ENCODE results near the gene TDP2. TPM values are rescaled to one million over a fixed set of nuclear protein-coding genes. Genes with fewer than 3 reads are reported as not detected.

The TDP2 gene
- total and polyA plus RNA-seq, 9 of the 15 experiments (the other 6 are each of a cell fraction or from before 2014, with no cell fraction given): 27.7 to 60.1 (median 31.8) TPM

DNA sequence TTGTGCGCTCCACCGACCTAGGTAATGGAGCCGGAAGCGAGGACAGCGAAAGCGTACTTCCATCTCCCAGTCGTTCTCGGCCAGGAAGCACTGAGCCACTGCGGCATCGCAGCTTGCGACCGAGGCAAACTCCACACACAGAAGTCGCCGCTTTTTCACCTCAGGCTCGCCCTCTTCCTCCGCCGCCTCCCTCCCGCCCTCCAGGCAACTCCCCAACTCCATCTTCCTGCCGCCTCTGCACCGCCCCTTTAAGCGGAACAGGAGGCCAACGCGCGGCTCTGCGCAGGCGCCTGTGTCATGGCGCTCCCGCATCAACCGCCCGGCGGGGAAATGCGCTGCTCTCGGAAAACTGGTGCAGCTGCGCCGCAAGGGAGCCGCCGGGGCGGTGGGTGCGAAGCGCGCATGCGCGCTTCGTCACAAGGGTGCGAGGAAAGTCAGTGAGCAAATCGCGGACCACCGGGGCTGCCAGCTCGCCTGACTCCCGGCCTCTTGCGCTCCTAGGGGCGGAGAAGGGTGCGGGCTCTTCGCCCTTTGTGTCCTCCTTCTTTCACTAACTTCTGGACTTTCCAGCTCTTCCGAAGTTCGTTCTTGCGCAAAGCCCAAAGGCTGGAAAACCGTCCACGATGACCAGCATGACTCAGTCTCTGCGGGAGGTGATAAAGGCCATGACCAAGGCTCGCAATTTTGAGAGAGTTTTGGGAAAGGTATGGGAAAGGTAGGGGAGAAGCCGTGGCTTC, at the start of gene TDP2, which contains the start of gene ACOT13 (continued):
- TF ChIP-seq, protein P1, sequence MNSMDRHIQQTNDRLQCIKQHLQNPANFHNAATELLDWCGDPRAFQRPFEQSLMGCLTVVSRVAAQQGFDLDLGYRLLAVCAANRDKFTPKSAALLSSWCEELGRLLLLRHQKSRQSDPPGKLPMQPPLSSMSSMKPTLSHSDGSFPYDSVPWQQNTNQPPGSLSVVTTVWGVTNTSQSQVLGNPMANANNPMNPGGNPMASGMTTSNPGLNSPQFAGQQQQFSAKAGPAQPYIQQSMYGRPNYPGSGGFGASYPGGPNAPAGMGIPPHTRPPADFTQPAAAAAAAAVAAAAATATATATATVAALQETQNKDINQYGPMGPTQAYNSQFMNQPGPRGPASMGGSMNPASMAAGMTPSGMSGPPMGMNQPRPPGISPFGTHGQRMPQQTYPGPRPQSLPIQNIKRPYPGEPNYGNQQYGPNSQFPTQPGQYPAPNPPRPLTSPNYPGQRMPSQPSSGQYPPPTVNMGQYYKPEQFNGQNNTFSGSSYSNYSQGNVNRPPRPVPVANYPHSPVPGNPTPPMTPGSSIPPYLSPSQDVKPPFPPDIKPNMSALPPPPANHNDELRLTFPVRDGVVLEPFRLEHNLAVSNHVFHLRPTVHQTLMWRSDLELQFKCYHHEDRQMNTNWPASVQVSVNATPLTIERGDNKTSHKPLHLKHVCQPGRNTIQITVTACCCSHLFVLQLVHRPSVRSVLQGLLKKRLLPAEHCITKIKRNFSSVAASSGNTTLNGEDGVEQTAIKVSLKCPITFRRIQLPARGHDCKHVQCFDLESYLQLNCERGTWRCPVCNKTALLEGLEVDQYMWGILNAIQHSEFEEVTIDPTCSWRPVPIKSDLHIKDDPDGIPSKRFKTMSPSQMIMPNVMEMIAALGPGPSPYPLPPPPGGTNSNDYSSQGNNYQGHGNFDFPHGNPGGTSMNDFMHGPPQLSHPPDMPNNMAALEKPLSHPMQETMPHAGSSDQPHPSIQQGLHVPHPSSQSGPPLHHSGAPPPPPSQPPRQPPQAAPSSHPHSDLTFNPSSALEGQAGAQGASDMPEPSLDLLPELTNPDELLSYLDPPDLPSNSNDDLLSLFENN (IDR thresholded peaks at IDR 0.05; ENCODE audit: low read depth in 2 of 2, low read length in 2 of 2): peak in 1 of 2 experiments; percentile 62; a peak in 1 of 4 replicates
- TF ChIP-seq POLR2B (IDR thresholded peaks at IDR 0.05; ENCODE audit: low read depth, partially characterized antibody) (peak; percentile 87), BCL6 (CRISPR knock-in tag; IDR thresholded peaks at IDR 0.05) (no peak), CHD2 (IDR thresholded peaks at IDR 0.05; ENCODE audit: low read depth, low read length) (peak; percentile 18; the same call in 1 of the 2 replicates), ESRRA (IDR thresholded peaks at IDR 0.05; ENCODE audit: borderline replicate concordance, low read depth) (peak; percentile 72), PURB (CRISPR knock-in tag; IDR thresholded peaks at IDR 0.05; ENCODE audit: low read depth) (no peak), HDAC6 (IDR thresholded peaks at IDR 0.05; ENCODE audit: low read depth, low read length) (no peak), ZNF165 (CRISPR knock-in tag; IDR thresholded peaks at IDR 0.05; ENCODE audit: borderline replicate concordance) (no peak)
- TF ChIP-seq, protein P2, sequence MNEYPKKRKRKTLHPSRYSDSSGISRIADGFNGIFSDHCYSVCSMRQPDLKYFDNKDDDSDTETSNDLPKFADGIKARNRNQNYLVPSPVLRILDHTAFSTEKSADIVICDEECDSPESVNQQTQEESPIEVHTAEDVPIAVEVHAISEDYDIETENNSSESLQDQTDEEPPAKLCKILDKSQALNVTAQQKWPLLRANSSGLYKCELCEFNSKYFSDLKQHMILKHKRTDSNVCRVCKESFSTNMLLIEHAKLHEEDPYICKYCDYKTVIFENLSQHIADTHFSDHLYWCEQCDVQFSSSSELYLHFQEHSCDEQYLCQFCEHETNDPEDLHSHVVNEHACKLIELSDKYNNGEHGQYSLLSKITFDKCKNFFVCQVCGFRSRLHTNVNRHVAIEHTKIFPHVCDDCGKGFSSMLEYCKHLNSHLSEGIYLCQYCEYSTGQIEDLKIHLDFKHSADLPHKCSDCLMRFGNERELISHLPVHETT (CRISPR knock-in tag; conservative IDR thresholded peaks at IDR 0.05 in 1 of 2, IDR thresholded peaks at IDR 0.05 in 1 of 2): peak in 1 of 2 experiments; percentile 57; a peak in 1 of 4 replicates
- TF ChIP-seq, protein P3, sequence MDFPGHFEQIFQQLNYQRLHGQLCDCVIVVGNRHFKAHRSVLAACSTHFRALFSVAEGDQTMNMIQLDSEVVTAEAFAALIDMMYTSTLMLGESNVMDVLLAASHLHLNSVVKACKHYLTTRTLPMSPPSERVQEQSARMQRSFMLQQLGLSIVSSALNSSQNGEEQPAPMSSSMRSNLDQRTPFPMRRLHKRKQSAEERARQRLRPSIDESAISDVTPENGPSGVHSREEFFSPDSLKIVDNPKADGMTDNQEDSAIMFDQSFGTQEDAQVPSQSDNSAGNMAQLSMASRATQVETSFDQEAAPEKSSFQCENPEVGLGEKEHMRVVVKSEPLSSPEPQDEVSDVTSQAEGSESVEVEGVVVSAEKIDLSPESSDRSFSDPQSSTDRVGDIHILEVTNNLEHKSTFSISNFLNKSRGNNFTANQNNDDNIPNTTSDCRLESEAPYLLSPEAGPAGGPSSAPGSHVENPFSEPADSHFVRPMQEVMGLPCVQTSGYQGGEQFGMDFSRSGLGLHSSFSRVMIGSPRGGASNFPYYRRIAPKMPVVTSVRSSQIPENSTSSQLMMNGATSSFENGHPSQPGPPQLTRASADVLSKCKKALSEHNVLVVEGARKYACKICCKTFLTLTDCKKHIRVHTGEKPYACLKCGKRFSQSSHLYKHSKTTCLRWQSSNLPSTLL (IDR thresholded peaks at IDR 0.05): no peak
- TF ChIP-seq, protein P4, sequence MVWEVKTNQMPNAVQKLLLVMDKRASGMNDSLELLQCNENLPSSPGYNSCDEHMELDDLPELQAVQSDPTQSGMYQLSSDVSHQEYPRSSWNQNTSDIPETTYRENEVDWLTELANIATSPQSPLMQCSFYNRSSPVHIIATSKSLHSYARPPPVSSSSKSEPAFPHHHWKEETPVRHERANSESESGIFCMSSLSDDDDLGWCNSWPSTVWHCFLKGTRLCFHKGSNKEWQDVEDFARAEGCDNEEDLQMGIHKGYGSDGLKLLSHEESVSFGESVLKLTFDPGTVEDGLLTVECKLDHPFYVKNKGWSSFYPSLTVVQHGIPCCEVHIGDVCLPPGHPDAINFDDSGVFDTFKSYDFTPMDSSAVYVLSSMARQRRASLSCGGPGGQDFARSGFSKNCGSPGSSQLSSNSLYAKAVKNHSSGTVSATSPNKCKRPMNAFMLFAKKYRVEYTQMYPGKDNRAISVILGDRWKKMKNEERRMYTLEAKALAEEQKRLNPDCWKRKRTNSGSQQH (CRISPR knock-in tag; IDR thresholded peaks at IDR 0.05): peak; percentile 36; the same call in 1 of the 2 replicates
- TF ChIP-seq, protein P5, sequence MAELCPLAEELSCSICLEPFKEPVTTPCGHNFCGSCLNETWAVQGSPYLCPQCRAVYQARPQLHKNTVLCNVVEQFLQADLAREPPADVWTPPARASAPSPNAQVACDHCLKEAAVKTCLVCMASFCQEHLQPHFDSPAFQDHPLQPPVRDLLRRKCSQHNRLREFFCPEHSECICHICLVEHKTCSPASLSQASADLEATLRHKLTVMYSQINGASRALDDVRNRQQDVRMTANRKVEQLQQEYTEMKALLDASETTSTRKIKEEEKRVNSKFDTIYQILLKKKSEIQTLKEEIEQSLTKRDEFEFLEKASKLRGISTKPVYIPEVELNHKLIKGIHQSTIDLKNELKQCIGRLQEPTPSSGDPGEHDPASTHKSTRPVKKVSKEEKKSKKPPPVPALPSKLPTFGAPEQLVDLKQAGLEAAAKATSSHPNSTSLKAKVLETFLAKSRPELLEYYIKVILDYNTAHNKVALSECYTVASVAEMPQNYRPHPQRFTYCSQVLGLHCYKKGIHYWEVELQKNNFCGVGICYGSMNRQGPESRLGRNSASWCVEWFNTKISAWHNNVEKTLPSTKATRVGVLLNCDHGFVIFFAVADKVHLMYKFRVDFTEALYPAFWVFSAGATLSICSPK (IDR thresholded peaks at IDR 0.05; ENCODE audit: borderline replicate concordance): 0 out of 2 replicates have a peak, but pooled peaks have one; percentile 35
- TF ChIP-seq, protein P6, sequence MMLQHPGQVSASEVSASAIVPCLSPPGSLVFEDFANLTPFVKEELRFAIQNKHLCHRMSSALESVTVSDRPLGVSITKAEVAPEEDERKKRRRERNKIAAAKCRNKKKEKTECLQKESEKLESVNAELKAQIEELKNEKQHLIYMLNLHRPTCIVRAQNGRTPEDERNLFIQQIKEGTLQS (IDR thresholded peaks at IDR 0.05): peak; percentile 78
- TF ChIP-seq, protein P6 (CRISPR knock-in tag; conservative IDR thresholded peaks at IDR 0.05): no peak; the same call in 1 of the 2 replicates
